ENCODE results near the gene IRAG1.

IRAG1 gene

DNA sequence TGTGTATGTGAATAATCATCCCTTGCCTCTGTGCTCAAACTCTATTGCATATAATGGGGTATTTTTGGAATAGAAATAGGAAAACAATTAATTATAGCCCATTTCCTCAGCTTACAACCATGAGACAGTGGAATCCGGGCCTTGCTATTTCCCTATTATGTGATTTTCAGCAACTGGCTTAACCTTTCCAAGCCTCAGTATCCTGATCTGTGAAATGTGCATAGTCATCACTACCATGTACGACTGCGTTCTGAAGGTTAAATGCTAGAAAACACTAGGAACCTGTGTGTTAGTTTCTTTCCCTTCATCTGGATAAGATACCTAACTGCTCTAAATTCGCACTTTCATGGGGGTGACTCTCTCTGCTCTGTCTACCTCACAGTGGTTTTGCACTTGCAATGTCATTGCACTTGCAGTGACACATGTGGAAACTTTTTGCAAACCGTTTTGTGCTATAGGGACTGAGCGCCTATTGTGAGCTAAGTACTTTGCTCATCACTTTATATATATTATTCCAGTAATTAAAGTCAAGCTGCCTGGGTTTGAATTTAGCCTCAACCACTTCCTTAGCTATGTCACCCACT is 48.3 kb downstream of the IRAG1 start:
- no peak for DNase-seq (ENCODE audit: low spot score)

Measured in putamen (tissue), 1 donor.